OCI-LY7 (cell line): Measurements from ENCODE around the gene SPECC1L. TPM values are rescaled to one million over a fixed set of nuclear protein-coding genes. Genes with fewer than 3 reads are reported as not detected.

ENCODE experiments used
- BruUV-seq: library from RNA; stranded (reverse); fragments of 400-500 nt; replicated peaks from 2 replicates; lab custom pipeline; 2021; lab: Mats Ljungman, UMichigan
- CTCF ChIA-PET: fragments of 300-600 bp; sonication (Branson Sonifier 250); formaldehyde crosslinking; loops from one replicate; lab custom pipeline; 2022; ENCODE audit warnings: antibody characterized with exemption; ENCODE audit not compliant: unreplicated experiment; lab: Charles Lee
- POLR2A ChIA-PET: fragments of 300-600 bp; sonication (Branson Sonifier 250); formaldehyde crosslinking; loops from one replicate; lab custom pipeline; 2022; ENCODE audit warnings: antibody characterized with exemption; lab: Charles Lee
- DNase-seq: peaks from one replicate; pipeline ENCODE4 v3.0.0-alpha.2; 2015; ENCODE audit warnings: low spot score
- H2AFZ ChIP-seq: fragments of 200-600 bp; sonication (generic), shearing (Covaris generic); 2 replicates; pipeline ENCODE4 v1.6.1; 2014; ENCODE audit warnings: mild to moderate bottlenecking, antibody characterized with exemption, low read length, moderate library complexity
- H3K27ac ChIP-seq: fragments of 200-600 bp; sonication (generic); 2 replicates; pipeline ENCODE4 v1.5.1; 2014; ENCODE audit warnings: mixed run types, low read depth, mild to moderate bottlenecking, moderate library complexity, low read length, inconsistent platforms; ENCODE audit not compliant: poor library complexity, severe bottlenecking
- H3K36me3 ChIP-seq: fragments of 200-600 bp; sonication (generic); 2 replicates; pipeline ENCODE4 v1.6.1; 2014; ENCODE audit warnings: mild to moderate bottlenecking, antibody characterized with exemption, low read length, moderate library complexity, mixed read lengths; ENCODE audit not compliant: insufficient read depth
- H3K4me1 ChIP-seq: fragments of 200-600 bp; sonication (generic); 2 replicates; pipeline ENCODE4 v1.5.1; 2014; ENCODE audit warnings: mild to moderate bottlenecking, low read length; ENCODE audit not compliant: insufficient read depth, poor library complexity, severe bottlenecking
- H3K4me2 ChIP-seq: fragments of 200-600 bp; sonication (generic); 2 replicates; pipeline ENCODE4 v1.6.1; 2014; ENCODE audit warnings: mild to moderate bottlenecking, low read length
- H3K4me3 ChIP-seq: fragments of 200-600 bp; sonication (generic); 2 replicates; pipeline ENCODE4 v1.5.1; 2014; ENCODE audit warnings: mild to moderate bottlenecking, low read depth, low read length; ENCODE audit not compliant: poor library complexity, severe bottlenecking
- H3K79me2 ChIP-seq: fragments of 200-600 bp; sonication (generic); 2 replicates; pipeline ENCODE4 v1.6.1; 2016; ENCODE audit warnings: low read depth, mild to moderate bottlenecking, low read length, moderate library complexity, mixed read lengths; ENCODE audit not compliant: insufficient read depth
- H3K9me2 ChIP-seq: fragments of 200-600 bp; sonication (generic); 2 replicates; pipeline ENCODE4 v1.6.1; 2016; ENCODE audit warnings: mild to moderate bottlenecking, low read length, mixed read lengths; ENCODE audit not compliant: insufficient read depth
- H3K9me3 ChIP-seq: fragments of 200-600 bp; sonication (generic); 2 replicates; pipeline ENCODE4 v1.6.1; 2014; ENCODE audit warnings: mild to moderate bottlenecking, mixed run types, low read length, mixed read lengths
- H4K20me1 ChIP-seq: fragments of 200-600 bp; sonication (generic); 2 replicates; pipeline ENCODE4 v1.6.1; 2014; ENCODE audit warnings: mild to moderate bottlenecking, antibody characterized with exemption, low read length, moderate library complexity, mixed read lengths; ENCODE audit not compliant: insufficient read depth
- CTCF ChIP-seq: fragments of 200-600 bp; sonication (generic); conservative IDR thresholded peaks from 2 replicates; pipeline ENCODE4 v1.5.1; 2014; ENCODE audit warnings: mild to moderate bottlenecking, antibody characterized with exemption, low read length, moderate library complexity, mixed read lengths
- EZH2phosphoT487 ChIP-seq: fragments of 200-600 bp; sonication (generic); IDR thresholded peaks from 2 replicates; pipeline ENCODE4 v1.6.1; 2018; ENCODE audit warnings: low read depth, borderline replicate concordance, mild to moderate bottlenecking, mixed run types, antibody characterized with exemption, low read length, moderate library complexity, mixed read lengths
- intact Hi-C: fragments of 100-400 bp; cut with micrococcal nuclease; formaldehyde crosslinking; loops from one replicate; pipeline ENCODE4 v1.10.0; 2022; ENCODE audit not compliant: unreplicated experiment
- total RNA-seq, 2 experiments: library from RNA; depleted of rRNA in 1 of 2; stranded (reverse); fragments of >200 nt in 1 of 2; shearing (Covaris generic) in 1 of 2; gene quantifications; 2 replicates each; pipeline ENCODE4 v1.2.3, GENCODE V29; 2014 to 2022

SPECC1L gene
- total RNA-seq, 2 experiments from 2014 or later: 47.0 to 66.2 TPM

- Histone ChIP-seq H3K27ac (no peak overlapping the region), H3K4me3 (no peak overlapping the region), H3K9me2 (no peaks in the 10 kb centered on the region), H3K36me3 (peaks cover 64% of the 10 kb centered on the region), H3K79me2 (no peaks in the 10 kb centered on the region), H4K20me1 (no peaks in the 10 kb centered on the region), H2AFZ (no peak overlapping the region), H3K4me2 (no peak overlapping the region), H3K9me3 (no peaks in the 10 kb centered on the region), H3K4me1 (peaks cover 7% of the 10 kb centered on the region)
- intact Hi-C loops: no loop called here
- CTCF ChIA-PET: no interaction called here
- TF ChIP-seq CTCF (no peak), EZH2phosphoT487 (no peak)
- no TSS peak for BruUV-seq
- POLR2A ChIA-PET: interaction anchor here (0.6 kb wide), 1 partner anchor 45 kb away, joined by 3 read pairs; no protein-coding TSS in a partner anchor
- DNase-seq: no peak
These were observed 121.7 kb downstream of the SPECC1L start for GRCh38 chr22:24392218-24392931.

- CTCF ChIA-PET: no interaction called here
These were observed 122.5 kb downstream of the SPECC1L start for GRCh38 chr22:24393012-24393559.

More at GRCh38 chr22:24393012-24393559, 122.5 kb downstream of the SPECC1L start:
- no peak overlapping the region for H3K27ac ChIP-seq
- no peaks in the 10 kb centered on the region for H3K9me3 ChIP-seq
- no peaks in the 10 kb centered on the region for H4K20me1 ChIP-seq
- peaks cover 66% of the 10 kb centered on the region for H3K36me3 ChIP-seq
- no peak for TF ChIP-seq CTCF
- no peak for TF ChIP-seq EZH2phosphoT487
- H3K4me3 ChIP-seq: no peak overlapping the region
- no peak overlapping the region for H2AFZ ChIP-seq
- no peaks in the 10 kb centered on the region for H3K9me2 ChIP-seq
- H3K4me2 ChIP-seq: no peak overlapping the region
- POLR2A ChIA-PET: interaction anchor here (0.5 kb wide), 1 partner anchor 63 kb away, joined by 3 read pairs; no protein-coding TSS in a partner anchor
- DNase-seq: no peak
- BruUV-seq: no TSS peak
- no peaks in the 10 kb centered on the region for H3K79me2 ChIP-seq
- H3K4me1 ChIP-seq: peaks cover 12% of the 10 kb centered on the region
- intact Hi-C loops: no loop called here
